Right ventricle myocardium inferior (tissue), 1 donor: ENCODE results near the gene SMYD3. TPM values are rescaled to one million over a fixed set of nuclear protein-coding genes. Genes with fewer than 3 reads are reported as not detected.

Experiments used
- ATAC-seq: fragments of 200-7000 bp; cut with Tn5 transposase; one replicate; pipeline ENCODE4 v1.9.1; 2020; ENCODE audit warnings: mild to moderate bottlenecking, moderate library complexity
- DNase-seq: peaks from one replicate; pipeline ENCODE4 v3.0.0; 2021; ENCODE audit errors: missing footprints
- intact Hi-C: fragments of 100-400 bp; cut with DNase I; formaldehyde crosslinking; loops from one replicate; pipeline ENCODE4 v1.11.0; 2022
- total RNA-seq: library from RNA; stranded (reverse); fragmentation: NEBNext Ultra II Directional; extraction: Animal tissue kit (Norgen Biotek cat#: 25700); gene quantifications from one replicate; pipeline ENCODE4 v1.2.1, GENCODE V29; 2021
- donor health status: DM: no; HTN: yes; CAD: no; lungs with severe emphysema.

SMYD3 gene
- total RNA-seq, 1 donor from 2014 or later, result 8.8 TPM

- intact Hi-C loops, result loop anchor here (10.0 kb wide), 1 partner anchor 257 kb away; no protein-coding TSS in a partner anchor
- ATAC-seq, result no peak
Observed at GRCh38 chr1:246271516-246271915, 235.6 kb downstream of the SMYD3 start.

GRCh38 chr1:246270236-246270635 is 236.8 kb downstream of the SMYD3 start:
- ATAC-seq (no peak), DNase-seq (no peak)
- intact Hi-C loops, result loop anchor here (10.0 kb wide), 1 partner anchor 255 kb away; no protein-coding TSS in a partner anchor

More at GRCh38 chr1:246271516-246271915, 235.6 kb downstream of the SMYD3 start:
- DNase-seq, result no peak

- intact Hi-C loops, result no loop called here
- ATAC-seq (no peak), DNase-seq (no peak)
Observed at GRCh38 chr1:246269466-246269865, 237.6 kb downstream of the SMYD3 start.

GRCh38 chr1:246267896-246268295 is 239.2 kb downstream of the SMYD3 start:
- no peak for DNase-seq
- no peak for ATAC-seq
- intact Hi-C loops, result no loop called here

- intact Hi-C loops, result no loop called here
- ATAC-seq (no peak), DNase-seq (no peak)
Observed at GRCh38 chr1:246267426-246267825, 239.7 kb downstream of the SMYD3 start.

GRCh38 chr1:246265481-246265880 is 241.6 kb downstream of the SMYD3 start:
- DNase-seq (no peak), ATAC-seq (no peak)
- intact Hi-C loops, result no loop called here

GRCh38 chr1:246262281-246262680 is 244.8 kb downstream of the SMYD3 start:
- intact Hi-C loops, result no loop called here
- ATAC-seq (no peak), DNase-seq (no peak)

- DNase-seq, result no peak
- intact Hi-C loops, result no loop called here
- no peak for ATAC-seq
Observed at GRCh38 chr1:246261639-246262038, 245.4 kb downstream of the SMYD3 start.

- no peak for ATAC-seq
- no peak for DNase-seq
Observed at GRCh38 chr1:246258250-246258649, 248.8 kb downstream of the SMYD3 start.

GRCh38 chr1:246255773-246256172 is 251.3 kb downstream of the SMYD3 start:
- intact Hi-C loops, result no loop called here
- DNase-seq (no peak), ATAC-seq (no peak)

More at GRCh38 chr1:246258250-246258649, 248.8 kb downstream of the SMYD3 start:
- intact Hi-C loops, result no loop called here

- ATAC-seq (no peak), DNase-seq (no peak)
- intact Hi-C loops, result no loop called here
Observed at GRCh38 chr1:246254854-246255253, 252.2 kb downstream of the SMYD3 start.

GRCh38 chr1:246246430-246246829 is 260.6 kb downstream of the SMYD3 start:
- intact Hi-C loops, result no loop called here
- DNase-seq (no peak), ATAC-seq (no peak)

- DNase-seq (no peak), ATAC-seq (no peak)
- intact Hi-C loops, result no loop called here
Observed at GRCh38 chr1:246245541-246245940, 261.5 kb downstream of the SMYD3 start.

GRCh38 chr1:246232126-246232525 is 275.0 kb downstream of the SMYD3 start:
- ATAC-seq (no peak), DNase-seq (no peak)
- intact Hi-C loops, result no loop called here

GRCh38 chr1:246226041-246226440 is 281.0 kb downstream of the SMYD3 start:
- intact Hi-C loops, result no loop called here
- no peak for DNase-seq

GRCh38 chr1:246221485-246222255 is 285.4 kb downstream of the SMYD3 start:
- DNase-seq (no peak), ATAC-seq (no peak)
- intact Hi-C loops, result no loop called here

More at GRCh38 chr1:246226041-246226440, 281.0 kb downstream of the SMYD3 start:
- no peak for ATAC-seq

GRCh38 chr1:246220495-246221065 is 286.5 kb downstream of the SMYD3 start:
- intact Hi-C loops, result no loop called here
- no peak for DNase-seq
- ATAC-seq, result no peak

GRCh38 chr1:246219508-246220030 is 287.5 kb downstream of the SMYD3 start:
- no peak for DNase-seq
- intact Hi-C loops, result no loop called here
- no peak for ATAC-seq

- ATAC-seq (no peak), DNase-seq (no peak)
- intact Hi-C loops, result no loop called here
Observed at GRCh38 chr1:246218686-246219085, 288.4 kb downstream of the SMYD3 start.

- intact Hi-C loops, result no loop called here
- ATAC-seq, result no peak
- DNase-seq, result no peak
Observed at GRCh38 chr1:246216906-246217305, 290.2 kb downstream of the SMYD3 start.
